8988T (cell line): ENCODE results near the gene NUSAP1.
"Not testable (repeated sequence)": the region's sequence is repeated elsewhere in the genome, so short reads cannot be mapped to it uniquely, and the experiment has no call there.

Experiments
- DNase-seq: peaks from one replicate; pipeline ENCODE4 v3.0.0; 2011

The NUSAP1 gene

GRCh38 chr15:41333026-41333562, 413 bp downstream of the NUSAP1 start:
- DNase-seq: no peak

- DNase-seq: no peak
Observed at GRCh38 chr15:41334293-41335120, 1.8 kb downstream of the NUSAP1 start.

GRCh38 chr15:41336549-41336948, 3.9 kb downstream of the NUSAP1 start:
- no peak for DNase-seq

- DNase-seq: no peak
Observed at GRCh38 chr15:41337047-41337446, 4.4 kb downstream of the NUSAP1 start.

- no peak for DNase-seq
Observed at GRCh38 chr15:41337631-41338522, 5.2 kb downstream of the NUSAP1 start.

GRCh38 chr15:41340189-41340695, 7.6 kb downstream of the NUSAP1 start:
- DNase-seq: no peak

- no peak for DNase-seq
Observed at GRCh38 chr15:41341519-41341918, 8.8 kb downstream of the NUSAP1 start.

GRCh38 chr15:41347236-41347635, 14.6 kb downstream of the NUSAP1 start:
- no peak for DNase-seq

GRCh38 chr15:41350057-41350717, 17.5 kb downstream of the NUSAP1 start:
- no peak for DNase-seq

- no peak for DNase-seq
Observed at GRCh38 chr15:41354371-41354770, 21.7 kb downstream of the NUSAP1 start.

- no peak for DNase-seq
Observed at GRCh38 chr15:41367418-41367817, 34.7 kb downstream of the NUSAP1 start.

- DNase-seq: no peak
Observed at GRCh38 chr15:41377978-41378377, 45.3 kb downstream of the NUSAP1 start.

- DNase-seq: not testable (repeated sequence)
Observed at GRCh38 chr15:41383974-41384749, 51.5 kb downstream of the NUSAP1 start.

- DNase-seq: no peak
Observed at GRCh38 chr15:41387646-41388045, 55.0 kb downstream of the NUSAP1 start.

- DNase-seq: no peak
Observed at GRCh38 chr15:41392659-41393058, 60.0 kb downstream of the NUSAP1 start.

- DNase-seq: no peak
Observed at GRCh38 chr15:41394924-41395323, 62.2 kb downstream of the NUSAP1 start.

- no peak for DNase-seq
Observed at GRCh38 chr15:41396111-41396510, 63.4 kb downstream of the NUSAP1 start.

GRCh38 chr15:41401904-41402267, 69.2 kb downstream of the NUSAP1 start:
- DNase-seq: no peak

- DNase-seq: no peak
Observed at GRCh38 chr15:41407341-41407740, 74.7 kb downstream of the NUSAP1 start.

GRCh38 chr15:41408234-41408641, 75.6 kb downstream of the NUSAP1 start:
- no peak for DNase-seq

- no peak for DNase-seq
Observed at GRCh38 chr15:41411031-41411430, 78.3 kb downstream of the NUSAP1 start.

GRCh38 chr15:41411441-41411840, 78.8 kb downstream of the NUSAP1 start:
- DNase-seq: no peak
